GM18520 (cell line): Measurements from ENCODE around the gene STAT3.
"Not testable (repeated sequence)": the region's sequence is repeated elsewhere in the genome, so short reads cannot be mapped to it uniquely, and the experiment has no call there.

ENCODE experiments used
- ATAC-seq: cut with Tn5 transposase; IDR thresholded peaks from one replicate; pipeline ENCODE4 v1.9.1; 2021; ENCODE audit not compliant: unreplicated experiment

Gene STAT3

DNA sequence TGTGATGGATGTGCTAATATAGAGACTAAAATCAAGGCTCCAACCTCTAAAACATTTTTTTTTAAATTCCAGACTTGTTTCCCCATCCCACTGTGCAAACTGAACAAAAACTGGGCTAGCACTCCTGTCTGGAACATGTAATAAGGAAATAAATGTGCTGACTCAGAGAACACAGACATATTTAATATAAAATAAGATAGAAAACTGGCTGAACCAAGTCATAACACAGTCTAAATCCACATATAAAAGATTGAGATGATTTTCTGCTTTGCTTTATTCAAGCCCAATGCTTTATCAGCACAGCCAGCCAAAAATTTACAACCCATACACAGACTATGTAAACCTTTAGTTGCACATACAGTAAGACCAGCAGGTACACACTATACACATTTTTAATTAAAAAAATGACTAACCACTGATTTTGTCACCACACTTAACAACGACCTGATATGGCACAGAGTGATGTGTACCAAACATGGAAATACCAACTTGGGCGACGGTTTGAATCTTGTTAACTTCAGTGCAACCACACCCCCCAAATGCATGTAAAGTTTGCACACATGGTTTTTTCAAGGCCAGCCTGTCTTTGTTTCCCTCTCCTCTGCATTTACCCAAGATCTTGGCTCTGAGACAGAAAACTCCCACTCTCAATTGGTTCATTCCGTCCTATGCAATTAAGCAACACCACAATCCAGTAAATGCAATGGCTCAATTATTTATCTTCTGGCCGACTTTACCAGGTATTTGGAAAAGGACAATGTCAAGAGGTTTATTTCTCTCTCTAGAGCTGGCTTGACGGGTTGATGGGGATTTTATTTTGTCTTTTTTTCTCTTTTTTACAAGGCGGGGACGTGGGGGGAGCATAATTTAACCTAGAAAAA, 1.2 kb downstream of the STAT3 start:
- no peak for ATAC-seq

DNA sequence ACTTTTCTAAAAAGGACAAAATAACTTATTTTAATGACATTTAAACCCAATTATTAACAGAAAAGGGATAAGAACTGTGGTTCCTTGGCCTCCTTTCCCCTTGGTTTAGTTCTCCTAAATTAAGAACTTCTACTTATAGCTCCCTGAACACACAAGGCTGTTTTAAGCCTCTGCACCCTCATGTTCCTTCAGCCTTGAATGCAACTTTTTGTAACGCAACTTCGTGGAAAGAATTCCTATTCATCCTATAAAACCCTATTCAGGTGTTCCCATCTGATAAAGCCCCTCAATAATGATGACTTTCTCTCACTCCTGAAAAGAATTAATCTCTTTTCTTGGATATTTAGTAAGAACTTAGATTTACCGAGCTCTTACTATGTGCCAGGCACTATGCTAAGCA, 6.3 kb downstream of the STAT3 start:
- no peak for ATAC-seq

- ATAC-seq = no peak
These were observed 7.3 kb downstream of the STAT3 start for GRCh38 chr17:42380935-42381334.

DNA sequence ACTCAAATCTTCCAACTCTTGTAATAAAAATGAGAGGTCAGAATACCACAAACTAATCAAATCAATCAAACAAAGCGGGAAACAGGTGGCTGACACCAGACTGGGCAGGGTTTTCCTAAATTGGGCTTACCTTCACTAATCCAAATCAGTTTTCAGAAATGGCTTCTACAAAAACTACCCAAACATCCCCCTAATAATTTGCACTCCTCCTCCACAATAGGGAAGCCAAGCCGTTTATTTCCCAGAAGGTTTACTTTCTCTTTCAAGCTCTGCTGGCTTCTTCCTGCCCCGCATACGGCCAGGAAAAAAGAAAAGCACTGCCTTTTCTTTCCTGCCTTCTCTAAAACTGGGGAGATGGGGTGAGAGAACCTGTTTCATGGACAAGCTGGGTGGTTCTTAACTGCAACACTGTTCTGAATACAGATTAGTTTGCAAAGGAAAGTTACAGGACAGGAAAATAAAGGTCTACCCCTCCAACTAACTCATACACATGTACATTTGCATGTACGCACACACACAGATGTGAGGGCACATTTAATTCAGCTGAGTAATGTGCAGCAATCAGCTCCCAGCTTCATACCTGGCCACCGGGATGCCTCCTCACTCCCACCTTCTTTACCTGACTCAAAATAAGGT, 9.2 kb downstream of the STAT3 start:
- ATAC-seq = no peak

GRCh38 chr17:42378359-42378958, 9.8 kb downstream of the STAT3 start:
- no peak for ATAC-seq

DNA sequence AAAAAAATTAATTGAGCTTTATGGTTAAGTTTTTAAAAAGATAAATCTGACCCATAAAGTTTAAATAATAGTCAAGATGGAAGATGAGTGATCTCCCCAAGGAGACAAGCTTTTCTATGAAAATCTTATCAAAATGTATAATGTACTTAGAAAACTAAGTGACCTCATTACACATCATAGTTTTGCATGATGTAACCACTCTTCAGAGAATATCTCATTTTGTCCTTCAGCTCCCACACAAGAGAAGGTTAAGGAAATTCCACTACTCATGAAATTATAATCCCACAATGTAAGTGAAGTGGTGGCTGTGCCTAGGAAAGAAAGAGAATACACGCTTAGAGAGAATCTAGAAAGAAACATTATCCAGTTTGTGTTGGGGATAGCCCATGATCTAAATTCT, 14.3 kb downstream of the STAT3 start:
- ATAC-seq = no peak

- no peak for ATAC-seq
These were observed 16.1 kb downstream of the STAT3 start for GRCh38 chr17:42372142-42372541.

DNA sequence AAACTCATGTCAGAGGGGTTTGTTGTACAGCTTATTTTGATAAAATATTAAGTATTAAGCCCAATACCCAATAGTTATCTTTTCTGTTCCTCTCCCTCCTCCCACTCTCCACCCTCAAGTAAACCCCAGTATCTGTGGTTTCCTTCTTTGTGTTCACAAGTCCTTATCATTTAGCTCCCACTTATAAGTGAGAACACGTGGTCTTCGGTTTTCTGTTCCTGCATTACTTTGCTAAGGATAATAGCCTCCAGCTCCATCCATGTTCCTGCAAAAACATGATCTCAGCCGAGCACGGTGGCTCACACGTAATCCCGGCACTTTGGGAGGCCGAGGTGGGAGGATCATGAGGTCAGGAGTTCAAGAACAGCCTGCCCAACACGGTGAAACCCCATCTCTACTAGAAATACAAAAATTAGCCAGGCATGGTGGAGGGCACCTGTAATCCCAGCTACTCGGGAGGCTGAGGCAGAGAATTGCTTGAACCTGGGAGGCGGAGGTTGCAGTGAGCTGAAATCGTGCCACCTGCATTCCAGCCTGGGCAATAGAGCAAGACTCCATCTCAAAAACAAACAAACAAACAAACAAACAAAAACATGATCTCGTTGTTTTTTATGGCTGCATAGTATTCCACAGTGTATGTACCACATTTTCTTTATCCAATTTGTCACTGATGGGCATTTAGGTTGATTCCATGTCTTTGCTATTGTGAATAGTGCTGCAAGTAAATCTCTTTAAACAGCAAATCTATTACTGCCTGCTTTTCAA, 19.3 kb downstream of the STAT3 start:
- ATAC-seq = not testable (repeated sequence)

GRCh38 chr17:42368310-42368709, 19.9 kb downstream of the STAT3 start:
- ATAC-seq = not testable (repeated sequence)

DNA sequence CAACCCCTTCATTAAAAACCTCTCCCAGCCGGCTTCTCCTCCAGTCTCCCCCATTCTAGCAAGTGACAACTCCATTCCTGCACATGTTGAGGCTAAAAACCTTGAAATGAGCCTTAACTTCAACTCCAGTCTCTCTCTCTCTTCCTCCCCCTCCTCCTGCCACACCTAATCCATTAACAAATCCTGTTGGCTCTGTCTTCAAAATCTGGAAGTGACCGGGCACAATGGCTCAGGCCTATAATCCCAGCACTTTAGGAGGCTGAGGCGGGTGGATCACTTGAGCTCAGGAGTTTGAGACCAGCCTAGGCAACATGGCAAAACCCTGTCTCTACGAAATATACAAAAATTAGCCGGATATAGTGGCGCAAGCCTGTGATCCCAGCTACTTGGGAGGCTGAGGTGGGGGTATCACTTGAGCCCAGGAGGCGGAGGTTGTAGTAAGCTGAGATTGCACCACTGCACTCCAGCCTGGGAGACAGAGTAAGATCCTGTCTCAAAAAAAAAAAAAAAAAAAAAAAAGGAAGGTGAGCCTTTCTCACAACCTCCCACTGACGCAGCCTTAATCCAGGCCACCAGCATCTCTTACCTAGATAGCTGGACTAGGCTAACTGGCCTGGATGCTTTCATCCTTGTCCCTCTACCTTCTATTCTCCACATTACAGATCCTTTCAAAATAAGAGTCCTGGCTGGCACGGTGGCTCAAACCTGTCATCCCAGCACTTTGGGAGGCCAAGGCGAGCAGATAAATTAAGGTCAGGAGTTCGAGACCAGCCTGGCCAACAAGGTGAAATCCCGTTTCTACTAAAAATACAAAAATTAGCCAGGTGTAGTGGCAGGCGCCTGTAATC, 21.8 kb downstream of the STAT3 start:
- not testable (repeated sequence) for ATAC-seq

GRCh38 chr17:42365136-42365535, 23.1 kb downstream of the STAT3 start:
- ATAC-seq = no peak

DNA sequence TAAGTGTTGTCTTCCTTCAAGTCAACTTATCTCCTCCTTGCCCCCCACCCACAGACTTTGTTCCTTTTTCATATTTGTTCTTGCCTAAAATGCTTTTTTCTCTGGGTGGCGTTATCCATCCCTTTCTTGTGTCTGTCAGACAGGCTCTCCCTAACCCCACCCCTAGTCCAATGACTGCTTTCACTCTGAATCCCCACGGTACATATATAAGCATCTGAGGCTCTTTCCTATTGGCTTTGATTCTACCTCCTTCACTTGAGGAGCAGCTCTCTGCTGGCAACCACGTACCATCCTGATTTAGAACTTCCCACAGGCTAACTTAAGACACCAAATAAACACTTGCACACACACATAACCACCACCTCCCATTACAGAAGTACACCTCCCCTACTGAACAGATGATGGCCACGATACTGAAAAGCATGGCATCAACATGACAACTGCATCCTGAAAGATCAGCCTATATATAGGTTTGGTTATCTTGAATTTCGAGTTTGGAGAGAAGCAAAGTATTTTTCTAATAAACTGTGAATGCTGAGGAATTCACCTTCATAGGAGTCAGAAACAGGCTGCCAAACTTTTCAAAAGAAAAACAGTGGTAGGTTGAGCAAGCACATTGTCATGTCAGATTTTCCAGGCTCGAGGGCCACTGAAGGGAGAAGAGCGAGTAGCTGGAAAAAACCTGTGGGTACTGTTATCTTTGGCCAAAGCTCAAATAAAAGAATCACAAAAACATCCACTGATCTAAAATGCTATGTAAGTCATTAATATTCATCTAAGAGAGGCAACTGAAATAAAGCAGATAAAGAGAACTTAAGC, 24.3 kb downstream of the STAT3 start:
- ATAC-seq = no peak

GRCh38 chr17:42363231-42363630, 25.0 kb downstream of the STAT3 start:
- ATAC-seq = no peak

DNA sequence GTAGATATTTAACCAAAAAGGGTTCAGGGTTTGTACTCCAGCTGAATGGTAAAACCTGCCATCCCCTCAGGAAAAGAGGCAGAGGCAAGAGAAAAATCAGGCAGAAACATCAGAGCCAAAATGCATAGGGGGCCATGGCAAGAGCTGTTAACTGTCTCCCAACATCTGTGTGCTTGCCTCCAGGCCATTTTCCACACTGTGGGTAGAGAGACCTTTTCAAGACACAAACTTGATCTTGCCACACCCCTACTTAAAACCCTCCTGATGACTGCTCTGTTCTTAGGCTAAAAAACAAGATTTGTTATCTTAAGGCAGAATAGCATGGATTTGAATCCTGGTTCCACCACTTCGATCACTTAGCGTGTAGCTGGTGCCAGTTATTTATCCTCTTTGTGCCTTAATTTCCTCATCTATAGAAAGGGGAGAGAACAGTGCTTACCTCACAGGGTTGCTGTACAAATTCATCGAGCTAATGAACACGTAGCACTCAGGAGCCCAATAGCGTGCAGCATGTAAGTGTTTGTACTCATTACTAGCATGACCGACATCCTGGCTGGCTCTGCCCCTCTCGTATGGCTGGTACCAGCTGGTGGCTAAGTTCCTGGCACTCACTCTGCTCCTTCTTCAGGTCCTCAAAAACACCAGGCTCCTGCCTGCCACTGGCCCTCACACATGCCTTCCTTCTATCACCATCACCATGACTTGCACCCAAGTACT, 25.8 kb downstream of the STAT3 start:
- ATAC-seq = no peak

- ATAC-seq = no peak
These were observed 26.5 kb downstream of the STAT3 start for GRCh38 chr17:42361781-42362186.

GRCh38 chr17:42360388-42360787, 27.9 kb downstream of the STAT3 start:
- ATAC-seq = not testable (repeated sequence)

- no peak for ATAC-seq
These were observed 29.1 kb downstream of the STAT3 start for GRCh38 chr17:42359133-42359532.

- no peak for ATAC-seq
These were observed 29.8 kb downstream of the STAT3 start for GRCh38 chr17:42358434-42358833.
